ENCODE data around the gene SRA1.

DNA sequence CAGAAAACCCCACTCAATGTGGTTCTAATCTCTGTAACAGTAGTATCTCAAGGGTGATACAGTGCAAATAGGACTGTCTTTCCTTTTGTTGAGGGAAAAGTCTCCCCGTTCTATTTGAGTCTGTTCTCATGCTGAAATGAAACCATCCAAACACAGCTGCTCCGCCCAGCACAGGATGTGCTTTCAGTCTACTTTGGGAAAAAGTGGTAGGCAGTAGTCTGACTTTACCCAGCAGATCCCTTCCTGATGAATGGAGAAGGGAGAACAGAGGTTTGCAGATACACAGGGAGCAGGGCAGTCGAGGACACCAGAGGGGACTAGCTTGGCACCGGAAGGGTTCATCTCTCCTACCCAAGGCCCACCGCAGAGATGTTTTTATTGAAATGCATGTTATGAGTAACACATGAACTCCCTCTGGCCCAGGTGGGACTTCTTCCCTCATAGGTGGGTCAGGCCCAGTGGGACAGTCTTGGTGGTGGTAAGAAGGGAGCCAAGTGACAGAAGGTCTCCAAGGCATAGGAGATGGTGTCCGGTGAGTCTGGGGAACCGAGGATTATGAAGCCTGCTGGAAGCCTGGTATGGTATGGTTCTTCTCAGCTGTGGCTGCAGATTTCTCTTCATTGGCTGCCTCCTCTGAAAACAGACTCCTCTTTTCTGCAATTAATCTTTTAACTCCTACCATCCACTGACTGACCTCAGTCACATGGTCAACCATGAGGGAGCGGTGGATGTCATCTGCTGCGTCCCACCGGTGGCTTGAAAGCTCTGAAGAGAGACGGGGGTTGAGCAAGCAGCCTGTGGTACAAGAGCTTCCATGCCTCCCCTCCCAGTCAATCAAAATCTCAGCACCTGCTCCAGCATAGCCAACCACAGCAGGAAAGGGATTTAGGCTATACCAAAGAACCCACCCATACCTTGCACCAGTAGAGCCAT, 6.9 kb downstream of the SRA1 start:
- no peak for TF ChIP-seq EP300 (IDR thresholded peaks at IDR 0.05)
- TF ChIP-seq CTCF (IDR thresholded peaks at IDR 0.05) = no peak
- TF ChIP-seq POLR2A (IDR thresholded peaks at IDR 0.05) = no peak
- TF ChIP-seq POLR2AphosphoS5 (IDR thresholded peaks at IDR 0.05) = no peak
